ENCODE data around the gene RNF224.

The RNF224 gene

GRCh38 chr9:137223078-137223970 lies 4.0 kb upstream of the RNF224 start:
- in situ Hi-C loops (cut with HindIII; ENCODE audit: low pct_ligation_motif_present, low pct_unique_long_range_greater_than_20kb, low sequenced_read_pairs): no loop called here

GRCh38 chr9:137224830-137225694 lies 2.2 kb upstream of the RNF224 start, which contains the start of gene CYSRT1:
CYSRT1 (plus strand) TSS chr9:137225174; CDS start chr9:137225622, 448 bp downstream.
- DNase-seq: no peak
- in situ Hi-C loops (cut with HindIII; ENCODE audit: low pct_ligation_motif_present, low pct_unique_long_range_greater_than_20kb, low sequenced_read_pairs): no loop called here

More at GRCh38 chr9:137223078-137223970, 4.0 kb upstream of the RNF224 start:
- peak; percentile 96 for DNase-seq

- no peak for DNase-seq
- in situ Hi-C loops (cut with HindIII; ENCODE audit: low pct_ligation_motif_present, low pct_unique_long_range_greater_than_20kb, low sequenced_read_pairs): no loop called here
Measured at GRCh38 chr9:137225699-137226331, 1.5 kb upstream of the RNF224 start.

GRCh38 chr9:137226338-137227053 lies 806 bp upstream of the RNF224 start:
- no peak for DNase-seq
- in situ Hi-C loops (cut with HindIII; ENCODE audit: low pct_ligation_motif_present, low pct_unique_long_range_greater_than_20kb, low sequenced_read_pairs): no loop called here

- in situ Hi-C loops (cut with HindIII; ENCODE audit: low pct_ligation_motif_present, low pct_unique_long_range_greater_than_20kb, low sequenced_read_pairs): no loop called here
- no peak for DNase-seq
Measured at GRCh38 chr9:137227853-137228505, 677 bp downstream of the RNF224 start.

- in situ Hi-C loops (cut with HindIII; ENCODE audit: low pct_ligation_motif_present, low pct_unique_long_range_greater_than_20kb, low sequenced_read_pairs): no loop called here
- DNase-seq: no peak
Measured at GRCh38 chr9:137228506-137228967, 1.2 kb downstream of the RNF224 start.

- in situ Hi-C loops (cut with HindIII; ENCODE audit: low pct_ligation_motif_present, low pct_unique_long_range_greater_than_20kb, low sequenced_read_pairs): no loop called here
Measured at GRCh38 chr9:137228968-137229896, 1.9 kb downstream of the RNF224 start.

GRCh38 chr9:137229903-137230704 lies 2.8 kb downstream of the RNF224 start:
- in situ Hi-C loops (cut with HindIII; ENCODE audit: low pct_ligation_motif_present, low pct_unique_long_range_greater_than_20kb, low sequenced_read_pairs): no loop called here

More at GRCh38 chr9:137228968-137229896, 1.9 kb downstream of the RNF224 start:
- no peak for DNase-seq

GRCh38 chr9:137230705-137231371 lies 3.5 kb downstream of the RNF224 start, which contains the start of gene SLC34A3:
SLC34A3 (plus strand) TSS chr9:137230901; CDS start chr9:137231703, 802 bp downstream.
- no peak for DNase-seq
- in situ Hi-C loops (cut with HindIII; ENCODE audit: low pct_ligation_motif_present, low pct_unique_long_range_greater_than_20kb, low sequenced_read_pairs): no loop called here

More at GRCh38 chr9:137229903-137230704, 2.8 kb downstream of the RNF224 start:
- DNase-seq: no peak

- DNase-seq: no peak
- in situ Hi-C loops (cut with HindIII; ENCODE audit: low pct_ligation_motif_present, low pct_unique_long_range_greater_than_20kb, low sequenced_read_pairs): no loop called here
Measured at GRCh38 chr9:137231372-137232039, 4.2 kb downstream of the RNF224 start.

GRCh38 chr9:137232101-137232500 lies 4.8 kb downstream of the RNF224 start:
- in situ Hi-C loops (cut with HindIII; ENCODE audit: low pct_ligation_motif_present, low pct_unique_long_range_greater_than_20kb, low sequenced_read_pairs): no loop called here
- DNase-seq: no peak

- no peak for DNase-seq
- in situ Hi-C loops (cut with HindIII; ENCODE audit: low pct_ligation_motif_present, low pct_unique_long_range_greater_than_20kb, low sequenced_read_pairs): no loop called here
Measured at GRCh38 chr9:137232510-137232909, 5.2 kb downstream of the RNF224 start.

- in situ Hi-C loops (cut with HindIII; ENCODE audit: low pct_ligation_motif_present, low pct_unique_long_range_greater_than_20kb, low sequenced_read_pairs): no loop called here
- no peak for DNase-seq
Measured at GRCh38 chr9:137233143-137233980, 6.1 kb downstream of the RNF224 start.

All from ACHN (cell line).